Measurements from ENCODE around the gene GPC1. TPM values are rescaled to one million over a fixed set of nuclear protein-coding genes. Genes with fewer than 3 reads are reported as not detected.

Gene GPC1
- total RNA-seq, 1 donor from 2014 or later, result 58.0 TPM

DNA sequence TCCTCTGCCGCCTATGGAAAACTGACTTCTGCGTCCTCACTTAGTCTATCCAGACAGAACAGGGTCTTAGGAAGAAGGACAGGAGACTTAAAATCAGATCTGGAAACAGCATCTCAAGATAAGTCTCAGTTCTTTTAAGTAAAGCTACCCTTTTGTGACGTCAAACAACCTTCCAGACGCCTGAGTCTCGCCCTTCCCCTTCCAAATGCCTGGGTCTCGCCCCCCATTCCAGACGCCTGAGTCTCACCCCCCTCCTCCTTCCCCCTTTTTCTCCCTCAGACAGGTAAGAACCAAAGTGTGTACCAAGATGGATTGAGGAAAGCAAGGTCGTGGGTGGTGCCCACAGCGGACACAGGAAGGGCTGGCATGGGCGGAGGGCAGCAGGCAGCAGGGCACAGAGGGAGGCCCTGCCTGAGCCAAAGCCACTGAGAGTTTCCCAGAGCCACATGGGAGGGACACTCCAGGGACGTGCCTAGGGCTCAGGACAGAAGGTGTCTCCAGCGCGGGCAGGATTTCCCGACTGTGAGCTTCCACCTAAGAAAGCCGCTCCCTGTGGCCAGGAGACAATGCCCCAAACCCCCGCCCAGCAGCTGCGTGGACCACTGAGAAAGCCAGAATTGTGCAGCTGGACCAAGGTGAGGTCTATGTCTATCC, 71.1 kb downstream of the GPC1 start:
- H3K27ac Mint-ChIP-seq, result no peak overlapping the region
- DNase-seq (ENCODE audit: extremely low spot score, unreplicated experiment), result peak; percentile 55
- H3K4me1 Mint-ChIP-seq (ENCODE audit: unreplicated experiment), result no peaks in the 10 kb centered on the region
- H3K4me3 Mint-ChIP-seq, result no peak overlapping the region
- TF ChIP-seq, protein P1, sequence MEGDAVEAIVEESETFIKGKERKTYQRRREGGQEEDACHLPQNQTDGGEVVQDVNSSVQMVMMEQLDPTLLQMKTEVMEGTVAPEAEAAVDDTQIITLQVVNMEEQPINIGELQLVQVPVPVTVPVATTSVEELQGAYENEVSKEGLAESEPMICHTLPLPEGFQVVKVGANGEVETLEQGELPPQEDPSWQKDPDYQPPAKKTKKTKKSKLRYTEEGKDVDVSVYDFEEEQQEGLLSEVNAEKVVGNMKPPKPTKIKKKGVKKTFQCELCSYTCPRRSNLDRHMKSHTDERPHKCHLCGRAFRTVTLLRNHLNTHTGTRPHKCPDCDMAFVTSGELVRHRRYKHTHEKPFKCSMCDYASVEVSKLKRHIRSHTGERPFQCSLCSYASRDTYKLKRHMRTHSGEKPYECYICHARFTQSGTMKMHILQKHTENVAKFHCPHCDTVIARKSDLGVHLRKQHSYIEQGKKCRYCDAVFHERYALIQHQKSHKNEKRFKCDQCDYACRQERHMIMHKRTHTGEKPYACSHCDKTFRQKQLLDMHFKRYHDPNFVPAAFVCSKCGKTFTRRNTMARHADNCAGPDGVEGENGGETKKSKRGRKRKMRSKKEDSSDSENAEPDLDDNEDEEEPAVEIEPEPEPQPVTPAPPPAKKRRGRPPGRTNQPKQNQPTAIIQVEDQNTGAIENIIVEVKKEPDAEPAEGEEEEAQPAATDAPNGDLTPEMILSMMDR (conservative IDR thresholded peaks at IDR 0.05), result no peak
- H3K36me3 Mint-ChIP-seq, result no peaks in the 10 kb centered on the region
- no peaks in the 10 kb centered on the region for H3K9me3 Mint-ChIP-seq
- H3K27me3 Mint-ChIP-seq, result no peaks in the 10 kb centered on the region

DNA sequence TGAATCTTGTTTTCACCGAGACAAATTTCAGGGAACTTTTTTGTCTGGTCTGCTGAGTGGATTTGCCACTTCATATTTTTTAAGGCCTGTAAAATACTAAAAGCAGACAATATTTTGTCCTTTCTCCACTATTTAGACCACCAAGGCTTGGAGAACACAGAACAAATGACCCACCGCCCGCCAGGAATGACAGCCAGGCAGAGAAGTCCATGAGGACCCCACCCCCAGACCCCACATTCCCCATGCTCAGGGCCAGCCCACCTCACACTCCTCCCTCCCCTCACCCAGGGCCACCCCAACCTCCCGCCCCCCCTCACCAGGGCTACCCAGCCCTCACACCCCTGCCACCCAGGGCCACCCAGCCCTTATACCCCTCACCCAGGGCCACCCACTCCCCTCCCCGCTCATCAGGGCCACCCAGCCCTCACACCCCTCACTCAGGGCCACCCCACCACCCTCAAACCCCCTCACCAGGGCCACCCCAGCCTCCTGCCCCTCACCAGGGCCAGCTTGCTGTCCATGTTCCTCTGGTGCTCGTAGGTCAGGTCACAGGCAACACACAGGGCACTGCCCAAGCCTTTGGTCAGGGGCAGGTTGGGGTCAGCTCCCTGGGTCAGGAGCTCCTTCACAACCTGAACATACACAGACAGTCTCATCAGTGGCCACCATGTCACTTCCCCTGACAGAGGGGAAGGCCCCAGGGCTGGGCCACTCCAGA, 71.8 kb downstream of the GPC1 start:
- DNase-seq (ENCODE audit: extremely low spot score, unreplicated experiment), result peak; percentile 61
- no peak overlapping the region for H3K27ac Mint-ChIP-seq
- no peaks in the 10 kb centered on the region for H3K4me1 Mint-ChIP-seq (ENCODE audit: unreplicated experiment)
- H3K9me3 Mint-ChIP-seq, result no peaks in the 10 kb centered on the region
- H3K36me3 Mint-ChIP-seq, result no peaks in the 10 kb centered on the region
- no peak overlapping the region for H3K4me3 Mint-ChIP-seq
- TF ChIP-seq, protein P1 (conservative IDR thresholded peaks at IDR 0.05), result no peak
- H3K27me3 Mint-ChIP-seq, result no peaks in the 10 kb centered on the region

DNA sequence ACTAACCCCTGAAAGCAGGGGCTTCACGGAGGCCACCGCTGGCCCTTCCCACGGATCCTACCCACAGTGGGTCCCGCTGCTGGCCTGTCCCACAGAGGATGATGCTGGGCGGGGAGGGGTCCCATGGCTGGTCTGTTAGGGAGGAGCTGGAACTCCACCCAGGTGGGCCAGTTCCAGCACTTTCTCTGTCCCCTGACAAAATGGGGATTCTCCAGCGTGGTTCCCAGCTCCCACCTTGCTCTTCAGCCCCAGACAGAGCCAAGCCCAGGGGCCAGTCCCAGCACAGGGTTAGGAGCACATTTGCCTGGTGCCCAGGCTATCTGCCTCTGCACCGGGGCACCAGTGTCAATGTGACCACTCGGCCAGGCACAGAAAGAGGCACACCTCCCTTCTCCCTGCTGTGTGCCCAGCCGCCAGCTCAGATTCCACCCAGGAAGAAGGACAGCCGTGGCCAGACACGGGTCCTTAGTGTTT, 72.4 kb downstream of the GPC1 start:
- TF ChIP-seq, protein P1 (conservative IDR thresholded peaks at IDR 0.05), result no peak
- no peak overlapping the region for H3K4me3 Mint-ChIP-seq
- H3K27ac Mint-ChIP-seq, result no peak overlapping the region
- no peaks in the 10 kb centered on the region for H3K9me3 Mint-ChIP-seq
- no peaks in the 10 kb centered on the region for H3K36me3 Mint-ChIP-seq
- H3K4me1 Mint-ChIP-seq (ENCODE audit: unreplicated experiment), result no peaks in the 10 kb centered on the region
- no peaks in the 10 kb centered on the region for H3K27me3 Mint-ChIP-seq
- DNase-seq (ENCODE audit: extremely low spot score, unreplicated experiment), result no peak

DNA sequence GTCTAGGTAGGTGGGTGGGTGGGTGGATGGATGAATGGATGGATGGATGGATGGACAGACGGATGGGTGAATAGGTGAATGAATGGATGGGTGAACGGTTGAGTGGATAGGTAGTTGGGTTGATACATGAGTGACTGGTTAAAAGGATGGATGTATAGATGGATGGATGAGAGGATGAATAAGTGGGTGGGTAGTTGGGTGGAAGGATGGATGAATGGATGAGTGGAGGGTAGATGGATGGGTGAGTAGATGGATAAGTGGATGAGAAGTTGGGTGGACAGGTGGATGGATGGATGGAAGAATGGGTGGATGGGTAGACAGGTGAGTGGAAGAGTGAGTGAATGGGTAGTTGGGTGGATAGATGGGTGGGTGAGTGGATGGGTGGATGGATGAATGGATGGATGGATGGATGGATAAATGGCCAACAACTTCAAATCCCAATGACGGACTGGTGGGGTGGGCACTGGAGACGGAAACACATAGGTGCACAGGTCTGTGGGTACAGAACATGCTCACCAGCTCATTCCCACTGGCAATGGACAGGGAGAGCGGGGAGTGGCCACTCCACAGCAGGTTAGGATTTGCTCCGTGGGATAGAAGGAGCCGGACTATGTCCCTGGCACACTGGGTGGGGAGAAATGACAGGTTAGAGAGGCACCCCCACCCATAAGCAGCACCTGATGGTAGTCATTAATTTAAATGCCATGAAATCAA, 73.5 kb downstream of the GPC1 start:
- TF ChIP-seq, protein P1 (conservative IDR thresholded peaks at IDR 0.05), result no peak
- Mint-ChIP-seq H3K4me1 (ENCODE audit: unreplicated experiment) (peaks cover 2% of the 10 kb centered on the region), H3K27ac (no peak overlapping the region), H3K9me3 (no peaks in the 10 kb centered on the region), H3K4me3 (no peak overlapping the region), H3K27me3 (no peaks in the 10 kb centered on the region), H3K36me3 (no peaks in the 10 kb centered on the region)
- peak; percentile 53 for DNase-seq (ENCODE audit: extremely low spot score, unreplicated experiment)

DNA sequence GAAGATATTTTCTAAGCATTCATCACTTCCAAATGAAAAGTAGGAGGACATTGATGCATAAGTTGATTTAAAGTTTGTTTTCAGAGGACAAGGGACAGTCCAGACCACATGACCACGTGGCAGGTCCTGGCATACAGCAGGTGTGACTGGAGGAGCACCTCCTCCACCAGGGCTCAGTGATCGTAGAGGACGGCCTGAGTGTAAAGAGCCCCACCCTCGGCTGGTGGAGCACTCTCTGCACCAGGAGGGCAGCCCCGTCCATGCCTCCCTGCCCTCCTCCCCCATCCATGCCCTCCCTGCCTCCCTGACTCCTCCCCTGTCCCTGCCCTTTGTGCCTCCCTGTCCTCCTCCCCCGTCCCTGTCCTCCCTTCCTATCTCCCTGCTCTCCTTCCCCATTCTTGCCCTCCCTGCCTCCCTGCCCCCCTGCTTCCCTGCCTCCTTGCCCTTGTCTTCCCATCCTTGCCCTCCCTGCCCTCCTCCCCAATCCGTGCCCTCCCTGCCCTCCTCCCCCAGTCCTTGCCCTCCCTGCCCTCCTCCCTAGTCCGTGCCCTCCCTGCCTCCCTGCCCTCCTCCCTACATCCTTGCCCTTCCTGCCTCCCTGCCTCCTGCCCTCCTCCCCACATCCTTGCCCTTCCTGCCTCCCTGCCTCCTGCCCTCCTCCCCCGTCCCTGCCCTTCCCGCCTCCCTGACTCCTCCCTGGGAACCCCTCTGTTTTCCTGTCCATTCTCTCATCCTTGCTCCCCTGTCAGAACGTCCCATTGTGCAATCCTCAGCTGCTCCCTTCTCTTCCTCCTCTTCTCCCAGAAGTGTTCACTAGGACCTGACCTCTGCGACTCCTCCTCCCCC, 74.4 kb downstream of the GPC1 start:
- TF ChIP-seq, protein P1 (conservative IDR thresholded peaks at IDR 0.05), result no peak
- H3K4me3 Mint-ChIP-seq, result no peak overlapping the region
- H3K27ac Mint-ChIP-seq, result no peak overlapping the region
- no peaks in the 10 kb centered on the region for H3K27me3 Mint-ChIP-seq
- H3K9me3 Mint-ChIP-seq, result no peaks in the 10 kb centered on the region
- H3K4me1 Mint-ChIP-seq (ENCODE audit: unreplicated experiment), result peaks cover 4% of the 10 kb centered on the region
- H3K36me3 Mint-ChIP-seq, result no peaks in the 10 kb centered on the region
- peak; percentile 62 for DNase-seq (ENCODE audit: extremely low spot score, unreplicated experiment)
